OCI-LY3 (cell line): ENCODE measurements around the gene HCN1.

Source experiments
- H2AFZ ChIP-seq: fragments of 200-600, 300-600 bp; shearing (Covaris generic); 2 replicates; pipeline ENCODE4 v1.6.0; 2014; ENCODE audit warnings: antibody characterized with exemption, low read depth, low read length
- H3K27ac ChIP-seq: fragments of 200-600, 300-600 bp; sonication (generic); 2 replicates; pipeline ENCODE4 v1.5.1; 2014; ENCODE audit warnings: mild to moderate bottlenecking, low read length, moderate library complexity, mixed read lengths
- H3K27me3 ChIP-seq: fragments of 200-600, 300-600 bp; sonication (generic); 2 replicates; pipeline ENCODE4 v1.6.1; 2014; ENCODE audit warnings: low read depth, low read length, mixed read lengths
- H3K36me3 ChIP-seq: fragments of 200-600, 300-600 bp; sonication (generic); replicated peaks from 2 replicates; pipeline ENCODE3; 2014; ENCODE audit warnings: low read depth, low read length, mixed read lengths
- H3K4me1 ChIP-seq: fragments of 300-600, 200-600 bp; sonication (generic); 2 replicates; pipeline ENCODE4 v1.6.1; 2014; ENCODE audit warnings: low read length, mixed read lengths
- H3K4me2 ChIP-seq: fragments of 200-600, 300-600 bp; sonication (generic); 2 replicates; pipeline ENCODE4 v1.6.1; 2014; ENCODE audit warnings: low read length, mixed read lengths
- H3K4me3 ChIP-seq: fragments of 300-600, 200-600 bp; sonication (generic); 2 replicates; pipeline ENCODE4 v1.5.1; 2014; ENCODE audit warnings: antibody characterized with exemption, mild to moderate bottlenecking, low read length, moderate library complexity
- H3K79me2 ChIP-seq: fragments of 300-600, 200-600 bp; shearing (Covaris generic); 2 replicates; pipeline ENCODE4 v1.6.1; 2014; ENCODE audit warnings: mild to moderate bottlenecking, low read length, mixed read lengths
- H3K9ac ChIP-seq: fragments of 300-600, 200-600 bp; shearing (Covaris generic); 2 replicates; pipeline ENCODE4 v1.6.0; 2014; ENCODE audit warnings: mild to moderate bottlenecking, low read length, moderate library complexity
- H3K9me3 ChIP-seq: fragments of 200-600, 300-600 bp; shearing (Covaris generic); 2 replicates; pipeline ENCODE4 v1.6.1; 2014; ENCODE audit warnings: low read length, mixed read lengths; ENCODE audit not compliant: insufficient read depth
- H4K20me1 ChIP-seq: fragments of 200-600, 300-600 bp; sonication (generic); 2 replicates; pipeline ENCODE4 v1.6.1; 2016; ENCODE audit warnings: low read length, mixed read lengths; ENCODE audit not compliant: insufficient read depth
- CTCF ChIP-seq: fragments of 200-600, 300-600 bp; sonication (generic); IDR thresholded peaks from 2 replicates; pipeline ENCODE4 v1.5.1; 2014; ENCODE audit warnings: antibody characterized with exemption, low read length, low read depth
- EZH2phosphoT487 ChIP-seq: fragments of 200-600 bp; shearing (Covaris generic); IDR thresholded peaks from 2 replicates; pipeline ENCODE4 v1.6.1; 2018; ENCODE audit warnings: antibody characterized with exemption, mixed run types, low read depth

The HCN1 gene

GRCh38 chr5:45410304-45410995 is 285.7 kb downstream of the HCN1 start:
- Histone ChIP-seq H3K4me2 (no peak overlapping the region), H4K20me1 (no peaks in the 10 kb centered on the region), H3K9ac (no peak overlapping the region), H3K9me3 (no peaks in the 10 kb centered on the region), H3K36me3 (no peaks in the 10 kb centered on the region), H3K4me3 (no peak overlapping the region), H3K27ac (no peak overlapping the region), H3K79me2 (no peaks in the 10 kb centered on the region), H2AFZ (no peak overlapping the region), H3K27me3 (no peaks in the 10 kb centered on the region), H3K4me1 (no peaks in the 10 kb centered on the region)
- TF ChIP-seq EZH2phosphoT487, result no peak
- TF ChIP-seq CTCF, result no peak

GRCh38 chr5:45408067-45408466 is 288.1 kb downstream of the HCN1 start:
- Histone ChIP-seq H3K27me3 (no peaks in the 10 kb centered on the region), H3K36me3 (no peaks in the 10 kb centered on the region), H3K79me2 (no peaks in the 10 kb centered on the region), H4K20me1 (no peaks in the 10 kb centered on the region), H3K4me3 (no peak overlapping the region), H3K4me1 (no peaks in the 10 kb centered on the region), H3K9me3 (no peaks in the 10 kb centered on the region), H3K4me2 (no peak overlapping the region), H3K9ac (no peak overlapping the region), H3K27ac (no peak overlapping the region), H2AFZ (no peak overlapping the region)
- no peak for TF ChIP-seq CTCF
- TF ChIP-seq EZH2phosphoT487, result no peak

- TF ChIP-seq CTCF (no peak), EZH2phosphoT487 (no peak)
- no peak overlapping the region for H3K4me3 ChIP-seq
Measured at GRCh38 chr5:45402804-45403455, 293.2 kb downstream of the HCN1 start.

GRCh38 chr5:45399041-45399440 is 297.1 kb downstream of the HCN1 start:
- Histone ChIP-seq H3K4me2 (no peak overlapping the region), H3K79me2 (no peaks in the 10 kb centered on the region), H3K27ac (no peak overlapping the region), H4K20me1 (no peaks in the 10 kb centered on the region), H3K4me3 (no peak overlapping the region), H3K9me3 (no peaks in the 10 kb centered on the region), H3K4me1 (no peaks in the 10 kb centered on the region), H3K27me3 (no peaks in the 10 kb centered on the region), H3K9ac (no peak overlapping the region), H3K36me3 (no peaks in the 10 kb centered on the region), H2AFZ (no peak overlapping the region; the same call in 1 of the 2 replicates)
- no peak for TF ChIP-seq CTCF
- TF ChIP-seq EZH2phosphoT487, result no peak

More at GRCh38 chr5:45402804-45403455, 293.2 kb downstream of the HCN1 start:
- Histone ChIP-seq H3K27me3 (no peaks in the 10 kb centered on the region), H3K79me2 (no peaks in the 10 kb centered on the region), H4K20me1 (no peaks in the 10 kb centered on the region), H3K36me3 (no peaks in the 10 kb centered on the region), H3K9ac (no peak overlapping the region), H2AFZ (no peak overlapping the region), H3K27ac (no peak overlapping the region), H3K4me2 (no peak overlapping the region), H3K4me1 (no peaks in the 10 kb centered on the region), H3K9me3 (no peaks in the 10 kb centered on the region)
